Endothelial cell of umbilical vein (primary cell): ENCODE results near the gene ERO1A. TPM values are rescaled to one million over a fixed set of nuclear protein-coding genes. Genes with fewer than 3 reads are reported as not detected.

Experiments
- BruUV-seq: library from RNA; stranded (reverse); fragments of 400-500 nt; replicated peaks from 2 replicates; lab custom pipeline; 2021; lab: Mats Ljungman, UMichigan
- CTCF ChIA-PET: fragments of 300-600, 350-600 bp; sonication (Branson Sonifier 250); formaldehyde crosslinking; loops from one replicate; lab custom pipeline; 2021; ENCODE audit warnings: antibody characterized with exemption, inconsistent platforms; lab: Charles Lee
- POLR2A ChIA-PET: fragments of 300-600, 350-600 bp; sonication (Branson Sonifier 250); formaldehyde crosslinking; loops from one replicate; lab custom pipeline; 2021; ENCODE audit warnings: antibody characterized with exemption, inconsistent platforms; lab: Charles Lee
- DNase-seq: peaks from one replicate; pipeline ENCODE4 v3.0.0-alpha.2; 2011; ENCODE audit warnings: low read depth, low spot score
- FAIRE-seq: peaks from 2 replicates; lab custom pipeline; 2011; peaks lifted over from hg19 to GRCh38; lab: Jason Lieb, UNC
- H2AFZ ChIP-seq: 2 replicates; pipeline ENCODE4 v1.6.0; 2012; ENCODE audit warnings: low read depth, low read length, control low read depth, inconsistent platforms
- H3K27ac ChIP-seq: 2 replicates; pipeline ENCODE4 v1.5.1; 2011; ENCODE audit warnings: low read depth, mild to moderate bottlenecking, control low read depth, low read length, moderate library complexity; ENCODE audit not compliant: insufficient read depth
- H3K27me3 ChIP-seq, 2 experiments: 2 replicates each; pipeline versions ENCODE4 v1.6.0 to v1.6.1; 2011; ENCODE audit warnings: low read length in 2 of 2, mixed read lengths in 1 of 2; ENCODE audit not compliant: control insufficient read depth in 2 of 2, insufficient read depth in 2 of 2
- H3K36me3 ChIP-seq, 2 experiments: 2 replicates in 1 of 2; 3 replicates in 1 of 2; pipeline ENCODE4 v1.5.1; 2011; ENCODE audit warnings: low read length in 2 of 2, mild to moderate bottlenecking in 1 of 2, moderate library complexity in 1 of 2; ENCODE audit not compliant: control insufficient read depth in 2 of 2, insufficient read depth in 2 of 2; ENCODE audit errors: extremely low read depth in 1 of 2
- H3K4me1 ChIP-seq: 3 replicates; pipeline ENCODE4 v1.5.1; 2011; ENCODE audit warnings: mild to moderate bottlenecking, low read length; ENCODE audit not compliant: control insufficient read depth, insufficient read depth; ENCODE audit errors: extremely low read depth
- H3K4me2 ChIP-seq: 2 replicates; pipeline ENCODE4 v1.6.1; 2011; ENCODE audit warnings: low read length, control low read depth, mixed read lengths; ENCODE audit not compliant: insufficient read depth
- H3K4me3 ChIP-seq, 3 experiments: fragments of 200-600 bp in 1 of 3; sonication (generic), shearing (Covaris generic) in 1 of 3; replicated peaks in 1 of 3; 2 replicates each; pipeline ENCODE4 v1.5.1; 2011 to 2016; ENCODE audit warnings: control low read depth in 3 of 3, low read length in 3 of 3, mild to moderate bottlenecking in 2 of 3, inconsistent platforms in 1 of 3, low read depth in 1 of 3, moderate library complexity in 1 of 3; ENCODE audit not compliant: insufficient read depth in 1 of 3
- H3K79me2 ChIP-seq: 2 replicates; pipeline ENCODE4 v1.6.0; 2012; ENCODE audit warnings: low read length, inconsistent platforms; ENCODE audit not compliant: control insufficient read depth, insufficient read depth
- H3K9ac ChIP-seq: replicated peaks from 2 replicates; pipeline ENCODE3; 2011; ENCODE audit warnings: low read length, control low read depth; ENCODE audit not compliant: insufficient read depth; ENCODE audit errors: extremely low read depth
- H3K9me1 ChIP-seq: replicated peaks from 3 replicates; pipeline ENCODE4 v1.6.0; 2011; ENCODE audit warnings: mild to moderate bottlenecking, low read length; ENCODE audit not compliant: control insufficient read depth, insufficient read depth; ENCODE audit errors: extremely low read depth
- H3K9me3 ChIP-seq: replicated peaks from 2 replicates; pipeline ENCODE4 v1.5.1; 2012; ENCODE audit warnings: low read length, inconsistent platforms; ENCODE audit not compliant: control insufficient read depth, insufficient read depth
- H4K20me1 ChIP-seq: replicated peaks from 2 replicates; pipeline ENCODE3; 2011; ENCODE audit warnings: mild to moderate bottlenecking, low read length; ENCODE audit not compliant: control insufficient read depth, insufficient read depth; ENCODE audit errors: extremely low read depth
- EZH2 ChIP-seq: IDR thresholded peaks from 2 replicates; pipeline ENCODE4 v1.6.1; 2012; ENCODE audit warnings: borderline replicate concordance, low read depth, mild to moderate bottlenecking, moderate library complexity, low read length, inconsistent platforms; ENCODE audit not compliant: severe bottlenecking
- FOS ChIP-seq: IDR thresholded peaks from 2 replicates; pipeline ENCODE4 v1.6.1; 2011; ENCODE audit warnings: mild to moderate bottlenecking, low read length, moderate library complexity, borderline replicate concordance; ENCODE audit not compliant: insufficient read depth
- POLR2A ChIP-seq: IDR thresholded peaks from 2 replicates; pipeline ENCODE4 v1.6.1; 2012; ENCODE audit warnings: low read depth, mild to moderate bottlenecking, control low read depth, low read length
- POLR2AphosphoS5 ChIP-seq: IDR thresholded peaks from 2 replicates; pipeline ENCODE4 v1.6.1; 2012; ENCODE audit warnings: low read depth, mild to moderate bottlenecking, control low read depth, low read length, moderate library complexity; ENCODE audit not compliant: insufficient read depth
- dilution Hi-C: fragments of 300-500 bp; cut with MboI; formaldehyde crosslinking; loops from one replicate; pipeline ENCODE4 v1.15.0; 2019; ENCODE audit warnings: low sequenced_read_pairs; ENCODE audit not compliant: extremely low pct_ligation_motif_present
- intact Hi-C: fragments of 100-400 bp; cut with micrococcal nuclease; formaldehyde crosslinking; loops from one replicate; pipeline ENCODE4 v1.10.0; 2022
- polyA plus RNA-seq, 4 experiments: library from polyadenylated mRNA; depleted of rRNA in 3 of 4; stranded (reverse) in 3 of 4; unstranded in 1 of 4; fragments of >200 nt; gene quantifications; 2 replicates each; pipeline versions ENCODE4 v1.2.1 to v1.2.3, GENCODE V29; 2011 to 2012; ENCODE audit warnings: missing spikeins in 1 of 4
- total RNA-seq: library from RNA; stranded (reverse); gene quantifications from 2 replicates; pipeline ENCODE4 v1.2.3, GENCODE V29; 2021
- TF ChIP-seq, protein P1 (sequence below), 2 donors: IDR thresholded peaks; 1 replicate in 1 of 2; 2 replicates in 1 of 2; pipeline ENCODE4 v1.5.1; 2011; ENCODE audit warnings: low read length in 2 of 2, mild to moderate bottlenecking in 2 of 2, moderate library complexity in 2 of 2, control low read depth in 1 of 2, inconsistent platforms in 1 of 2, low read depth in 1 of 2; ENCODE audit not compliant: insufficient read depth in 1 of 2; ENCODE audit errors: extremely low read depth in 1 of 2

The ERO1A gene
- total and polyA plus RNA-seq, 2 donors (not counting 3 experiments of a cell fraction or from before 2014, with no cell fraction given): 20.7 to 71.4 TPM

GRCh38 chr14:52735921-52736489, 40.6 kb upstream of the ERO1A start:
- Histone ChIP-seq H3K36me3 (no peaks in the 10 kb centered on the region), H4K20me1 (no peaks in the 10 kb centered on the region), H3K4me3 (no peak overlapping the region), H3K4me2 (no peak overlapping the region), H3K79me2 (peaks cover 28% of the 10 kb centered on the region), H3K4me1 (peaks cover 14% of the 10 kb centered on the region), H3K9me3 (no peaks in the 10 kb centered on the region), H3K9ac (no peak overlapping the region), H3K9me1 (peaks cover 2% of the 10 kb centered on the region), H3K27ac (no peak overlapping the region), H2AFZ (no peak overlapping the region), H3K27me3 (no peaks in the 10 kb centered on the region)
- CTCF ChIA-PET: interaction anchor here (1.1 to 1.7 kb wide), 3 partner anchors 11 to 225 kb away, joined by 3 to 7 read pairs (median 5); no protein-coding TSS in a partner anchor
- dilution Hi-C loops (no loop called here), intact Hi-C loops (no loop called here)
- BruUV-seq: no TSS peak
- FAIRE-seq (no peak), DNase-seq (no peak)
- POLR2A ChIA-PET: no interaction called here
- TF ChIP-seq, protein P1, sequence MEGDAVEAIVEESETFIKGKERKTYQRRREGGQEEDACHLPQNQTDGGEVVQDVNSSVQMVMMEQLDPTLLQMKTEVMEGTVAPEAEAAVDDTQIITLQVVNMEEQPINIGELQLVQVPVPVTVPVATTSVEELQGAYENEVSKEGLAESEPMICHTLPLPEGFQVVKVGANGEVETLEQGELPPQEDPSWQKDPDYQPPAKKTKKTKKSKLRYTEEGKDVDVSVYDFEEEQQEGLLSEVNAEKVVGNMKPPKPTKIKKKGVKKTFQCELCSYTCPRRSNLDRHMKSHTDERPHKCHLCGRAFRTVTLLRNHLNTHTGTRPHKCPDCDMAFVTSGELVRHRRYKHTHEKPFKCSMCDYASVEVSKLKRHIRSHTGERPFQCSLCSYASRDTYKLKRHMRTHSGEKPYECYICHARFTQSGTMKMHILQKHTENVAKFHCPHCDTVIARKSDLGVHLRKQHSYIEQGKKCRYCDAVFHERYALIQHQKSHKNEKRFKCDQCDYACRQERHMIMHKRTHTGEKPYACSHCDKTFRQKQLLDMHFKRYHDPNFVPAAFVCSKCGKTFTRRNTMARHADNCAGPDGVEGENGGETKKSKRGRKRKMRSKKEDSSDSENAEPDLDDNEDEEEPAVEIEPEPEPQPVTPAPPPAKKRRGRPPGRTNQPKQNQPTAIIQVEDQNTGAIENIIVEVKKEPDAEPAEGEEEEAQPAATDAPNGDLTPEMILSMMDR (IDR thresholded peaks at IDR 0.05; ENCODE audit: extremely low read depth in 1 of 2, insufficient read depth in 1 of 2, low read depth in 1 of 2, low read length in 2 of 2): no peak

DNA sequence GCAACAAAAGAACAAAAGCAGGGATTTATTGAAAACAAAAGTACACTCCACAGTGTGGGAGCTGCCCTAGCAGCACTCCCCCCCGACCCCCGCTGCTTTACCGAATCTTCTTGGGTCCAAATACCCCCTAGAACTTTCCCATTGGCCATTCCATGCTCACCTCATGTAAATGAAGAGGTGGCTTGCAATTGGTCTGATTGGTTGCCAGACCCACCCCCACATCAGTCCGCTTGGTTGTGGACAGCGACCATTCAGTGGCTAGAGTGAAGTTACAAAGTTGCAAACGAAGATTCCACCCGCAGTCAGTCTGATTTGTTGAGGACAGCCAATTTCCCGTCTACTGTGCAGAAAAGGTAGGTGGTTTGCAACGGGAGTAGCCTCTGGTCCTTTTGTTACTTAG, 38.5 kb upstream of the ERO1A start:
- H3K27me3 ChIP-seq: no peaks in the 10 kb centered on the region
- dilution Hi-C loops: no loop called here
- no peaks in the 10 kb centered on the region for H3K9me3 ChIP-seq
- no TSS peak for BruUV-seq
- no peak overlapping the region for H3K4me3 ChIP-seq
- H3K9me1 ChIP-seq: peaks cover 2% of the 10 kb centered on the region
- TF ChIP-seq POLR2A (no peak), EZH2 (no peak), POLR2AphosphoS5 (no peak), FOS (no peak)
- TF ChIP-seq, protein P1 (IDR thresholded peaks at IDR 0.05; ENCODE audit: extremely low read depth in 1 of 2, insufficient read depth in 1 of 2, low read depth in 1 of 2, low read length in 2 of 2): no peak
- intact Hi-C loops: loop anchor here (5.0 kb wide), 1 partner anchor 33 kb away; no protein-coding TSS in a partner anchor
- FAIRE-seq (no peak), DNase-seq (no peak)
- H3K27ac ChIP-seq: no peak overlapping the region
- ChIA-PET CTCF (no interaction called here), POLR2A (no interaction called here)
- H2AFZ ChIP-seq: no peak overlapping the region
- H3K79me2 ChIP-seq: peaks cover 30% of the 10 kb centered on the region
- peaks cover 6% of the 10 kb centered on the region for H3K4me1 ChIP-seq
- no peaks in the 10 kb centered on the region for H4K20me1 ChIP-seq
- no peaks in the 10 kb centered on the region for H3K36me3 ChIP-seq
- no peak overlapping the region for H3K4me2 ChIP-seq
- H3K9ac ChIP-seq: no peak overlapping the region
